Neural crest cell (in vitro differentiated cells): ENCODE results near the gene KXD1. TPM values are rescaled to one million over a fixed set of nuclear protein-coding genes. Genes with fewer than 3 reads are reported as not detected.
"Not testable (repeated sequence)": the region's sequence is repeated elsewhere in the genome, so short reads cannot be mapped to it uniquely, and the experiment has no call there.

Source experiments
- DNase-seq: peaks from one replicate; pipeline ENCODE4 v3.0.0; 2021; ENCODE audit warnings: low read depth, mixed read lengths, low spot score
- H3K27ac Mint-ChIP-seq: one replicate; pipeline ENCODE4 v1.8.0; 2021; ENCODE audit warnings: mild to moderate bottlenecking, mixed read lengths; ENCODE audit not compliant: unreplicated experiment
- H3K27me3 Mint-ChIP-seq: 2 replicates; pipeline ENCODE4 v1.8.0; 2021; ENCODE audit warnings: low read depth, mild to moderate bottlenecking, mixed read lengths
- H3K36me3 Mint-ChIP-seq: 2 replicates; pipeline ENCODE4 v1.8.0; 2021; ENCODE audit warnings: low read depth, mild to moderate bottlenecking, mixed read lengths
- H3K4me1 Mint-ChIP-seq: 2 replicates; pipeline ENCODE4 v1.8.0; 2021; ENCODE audit warnings: mixed read lengths
- H3K4me3 Mint-ChIP-seq: one replicate; pipeline ENCODE4 v1.8.0; 2021; ENCODE audit warnings: mild to moderate bottlenecking, mixed read lengths
- H3K9me3 Mint-ChIP-seq: 2 replicates; pipeline ENCODE4 v1.8.0; 2021; ENCODE audit warnings: mixed read lengths
- total RNA-seq: library from RNA; stranded (reverse); gene quantifications from 2 replicates; pipeline ENCODE4 v1.2.1, GENCODE V29; 2021
- TF ChIP-seq, protein P1 (sequence below): fragments of 200-600 bp; sonication (generic); conservative IDR thresholded peaks from 2 replicates; pipeline ENCODE4 v1.5.0; 2021; ENCODE audit warnings: antibody characterized with exemption, mild to moderate bottlenecking

The KXD1 gene
- total RNA-seq, 1 donor from 2014 or later: 88.5 TPM

DNA sequence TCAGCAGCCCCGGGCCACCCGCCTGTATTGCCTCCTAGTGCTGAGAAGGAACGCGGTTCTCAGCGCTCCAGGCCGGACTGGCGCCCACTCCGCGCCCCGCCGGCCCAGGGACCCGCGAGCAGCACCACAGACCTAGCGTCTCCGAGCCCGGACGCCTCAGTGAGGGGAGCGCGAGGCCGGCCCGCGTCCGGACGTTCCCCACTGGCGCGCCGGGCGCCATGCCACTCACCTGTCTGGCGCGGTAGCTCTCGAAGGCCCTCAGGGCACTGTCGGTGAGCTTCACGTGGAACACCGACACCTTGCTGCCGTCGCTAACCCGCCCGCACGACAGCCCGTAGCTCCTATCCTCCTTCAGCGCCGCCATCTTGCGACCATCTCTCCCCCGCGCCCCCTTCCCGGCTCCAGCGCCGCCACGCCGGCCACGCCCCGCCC is 36.0 kb upstream of the KXD1 start, which contains the start of gene ELL:
ELL (minus strand) TSS at position 379 of the 432 bp plus-strand sequence; CDS start at position 364, 15 bp downstream.
- Mint-ChIP-seq H3K9me3 (no peaks in the 10 kb centered on the region), H3K27ac (peak within 1 kb of the TSS; percentile 93), H3K4me3 (peak within 1 kb of the TSS; percentile 98), H3K4me1 (peaks cover 21% of the 10 kb centered on the region), H3K27me3 (no peaks in the 10 kb centered on the region), H3K36me3 (no peaks in the 10 kb centered on the region)
- TF ChIP-seq, protein P1, sequence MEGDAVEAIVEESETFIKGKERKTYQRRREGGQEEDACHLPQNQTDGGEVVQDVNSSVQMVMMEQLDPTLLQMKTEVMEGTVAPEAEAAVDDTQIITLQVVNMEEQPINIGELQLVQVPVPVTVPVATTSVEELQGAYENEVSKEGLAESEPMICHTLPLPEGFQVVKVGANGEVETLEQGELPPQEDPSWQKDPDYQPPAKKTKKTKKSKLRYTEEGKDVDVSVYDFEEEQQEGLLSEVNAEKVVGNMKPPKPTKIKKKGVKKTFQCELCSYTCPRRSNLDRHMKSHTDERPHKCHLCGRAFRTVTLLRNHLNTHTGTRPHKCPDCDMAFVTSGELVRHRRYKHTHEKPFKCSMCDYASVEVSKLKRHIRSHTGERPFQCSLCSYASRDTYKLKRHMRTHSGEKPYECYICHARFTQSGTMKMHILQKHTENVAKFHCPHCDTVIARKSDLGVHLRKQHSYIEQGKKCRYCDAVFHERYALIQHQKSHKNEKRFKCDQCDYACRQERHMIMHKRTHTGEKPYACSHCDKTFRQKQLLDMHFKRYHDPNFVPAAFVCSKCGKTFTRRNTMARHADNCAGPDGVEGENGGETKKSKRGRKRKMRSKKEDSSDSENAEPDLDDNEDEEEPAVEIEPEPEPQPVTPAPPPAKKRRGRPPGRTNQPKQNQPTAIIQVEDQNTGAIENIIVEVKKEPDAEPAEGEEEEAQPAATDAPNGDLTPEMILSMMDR: no peak
- no peak for DNase-seq

DNA sequence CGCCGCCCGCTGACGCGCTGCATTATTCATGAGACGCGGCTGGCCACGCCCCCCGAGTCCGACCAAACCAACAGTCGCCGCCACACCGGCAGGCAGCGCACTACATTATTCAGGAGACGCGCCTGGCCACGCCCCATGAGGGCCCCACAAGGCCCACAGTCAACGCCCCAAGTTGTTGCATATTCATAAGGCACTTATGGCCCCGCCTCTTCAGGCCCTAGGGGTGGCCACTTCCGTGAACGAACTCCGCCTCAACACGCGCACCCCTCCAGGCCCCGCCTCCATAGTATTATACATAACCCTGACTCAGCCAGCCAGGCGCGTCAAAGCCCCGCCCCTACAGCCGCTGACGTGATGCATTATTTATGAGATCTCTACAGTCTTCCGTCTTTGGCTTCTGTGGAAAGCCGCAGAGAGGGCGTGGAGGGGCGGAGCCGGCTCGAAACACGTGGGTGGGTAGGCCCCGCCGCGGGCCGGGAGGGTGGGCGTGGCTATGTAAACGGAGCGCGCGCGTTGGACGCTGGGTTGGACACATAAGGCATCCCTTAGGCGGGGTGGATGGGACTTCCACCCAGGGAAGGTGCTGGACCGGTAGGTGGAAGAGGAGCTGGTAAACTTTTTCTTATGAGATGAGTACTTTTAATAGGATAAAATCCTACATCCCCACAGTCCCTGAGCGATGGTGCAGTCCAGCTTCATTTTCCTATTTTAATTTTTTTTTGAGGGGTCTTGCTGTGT is 35.4 kb upstream of the KXD1 start:
- TF ChIP-seq, protein P1: no peak
- peak; percentile 100 for DNase-seq
- H3K4me3 Mint-ChIP-seq: peak overlapping the region; percentile 98
- no peaks in the 10 kb centered on the region for H3K9me3 Mint-ChIP-seq
- H3K27me3 Mint-ChIP-seq: no peaks in the 10 kb centered on the region
- H3K27ac Mint-ChIP-seq: peak overlapping the region; percentile 93
- peaks cover 21% of the 10 kb centered on the region for H3K4me1 Mint-ChIP-seq
- no peaks in the 10 kb centered on the region for H3K36me3 Mint-ChIP-seq

DNA sequence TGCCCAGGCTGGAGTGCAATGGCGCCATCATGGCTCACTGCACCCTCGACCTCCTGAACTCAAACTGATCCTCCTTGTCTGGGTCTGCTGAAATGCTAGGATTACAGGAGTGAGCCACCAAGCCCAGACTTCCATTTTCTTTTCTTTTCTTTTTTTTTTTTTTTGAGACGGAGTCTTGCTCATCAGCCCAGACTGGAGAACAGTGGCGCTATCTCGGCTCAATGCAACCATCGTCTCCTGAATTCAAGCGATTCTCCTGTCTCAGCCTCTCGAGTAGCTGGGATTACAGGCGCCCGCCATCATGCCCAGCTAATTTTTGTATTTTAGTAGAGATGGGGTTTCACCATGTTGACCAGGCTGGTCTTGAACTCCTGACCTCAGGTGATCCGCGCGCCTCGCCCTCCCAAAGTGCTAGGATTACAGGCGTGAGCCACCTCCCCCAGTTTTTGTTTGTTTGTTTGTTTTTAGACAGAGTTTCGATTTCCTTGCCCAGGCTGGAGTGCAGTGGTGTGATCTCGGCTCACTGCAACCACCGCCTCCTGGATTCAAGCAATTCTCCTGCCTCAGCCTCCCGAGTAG is 34.7 kb upstream of the KXD1 start:
- H3K27me3 Mint-ChIP-seq, H3K36me3 Mint-ChIP-seq, H3K27ac Mint-ChIP-seq, H3K9me3 Mint-ChIP-seq, DNase-seq: not testable (repeated sequence)
- Mint-ChIP-seq H3K4me1 (peaks cover 21% of the 10 kb centered on the region), H3K4me3 (peak overlapping the region; percentile 98)

DNA sequence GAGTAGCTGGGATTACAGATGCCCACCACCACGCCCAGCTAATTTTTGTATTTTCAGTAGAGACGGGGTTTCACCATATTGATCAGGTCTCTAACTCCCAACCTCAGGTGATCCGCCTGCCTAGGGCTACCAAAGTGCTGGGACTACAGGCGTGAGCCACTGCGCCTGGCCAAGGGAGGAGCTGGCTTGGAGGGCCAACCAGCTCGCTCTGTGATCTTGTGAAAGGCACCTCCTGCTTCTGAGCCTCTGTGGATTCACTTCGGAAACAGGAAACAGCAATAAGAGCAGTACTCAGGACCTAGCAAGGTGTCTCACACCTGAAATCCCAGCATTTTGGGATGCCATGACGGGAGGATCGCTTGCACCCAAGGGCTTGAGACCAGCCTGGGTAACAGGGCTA is 33.8 kb upstream of the KXD1 start:
- TF ChIP-seq, protein P1: no peak
- DNase-seq: no peak
- Mint-ChIP-seq H3K4me1 (peaks cover 21% of the 10 kb centered on the region), H3K27me3 (no peaks in the 10 kb centered on the region), H3K9me3 (no peaks in the 10 kb centered on the region), H3K36me3 (no peaks in the 10 kb centered on the region), H3K4me3 (no peak overlapping the region), H3K27ac (peak overlapping the region; percentile 71)

DNA sequence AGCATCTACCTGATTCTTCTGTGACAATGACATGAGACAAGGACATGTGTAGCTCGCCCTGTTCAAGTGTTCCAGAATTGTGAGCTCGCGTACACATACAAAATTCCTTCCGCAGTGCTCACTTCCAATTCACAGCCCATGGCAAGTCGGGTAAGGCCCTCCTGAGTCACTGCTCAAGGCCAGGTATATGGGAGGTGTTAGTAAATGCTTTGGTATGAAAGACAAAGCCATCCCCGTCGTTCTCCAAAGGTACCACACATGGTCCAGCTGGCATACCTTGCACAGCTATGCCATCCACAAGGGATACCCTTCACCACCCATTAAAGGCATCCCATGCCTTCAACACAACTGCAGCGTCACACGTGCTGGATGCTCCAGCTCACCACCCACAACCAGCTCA is 31.4 kb upstream of the KXD1 start:
- H3K27me3 Mint-ChIP-seq: no peaks in the 10 kb centered on the region
- H3K4me1 Mint-ChIP-seq: peaks cover 9% of the 10 kb centered on the region
- no peaks in the 10 kb centered on the region for H3K9me3 Mint-ChIP-seq
- no peak for DNase-seq
- peak overlapping the region; percentile 34 for H3K4me3 Mint-ChIP-seq
- no peak overlapping the region for H3K27ac Mint-ChIP-seq
- TF ChIP-seq, protein P1: no peak
- no peaks in the 10 kb centered on the region for H3K36me3 Mint-ChIP-seq

DNA sequence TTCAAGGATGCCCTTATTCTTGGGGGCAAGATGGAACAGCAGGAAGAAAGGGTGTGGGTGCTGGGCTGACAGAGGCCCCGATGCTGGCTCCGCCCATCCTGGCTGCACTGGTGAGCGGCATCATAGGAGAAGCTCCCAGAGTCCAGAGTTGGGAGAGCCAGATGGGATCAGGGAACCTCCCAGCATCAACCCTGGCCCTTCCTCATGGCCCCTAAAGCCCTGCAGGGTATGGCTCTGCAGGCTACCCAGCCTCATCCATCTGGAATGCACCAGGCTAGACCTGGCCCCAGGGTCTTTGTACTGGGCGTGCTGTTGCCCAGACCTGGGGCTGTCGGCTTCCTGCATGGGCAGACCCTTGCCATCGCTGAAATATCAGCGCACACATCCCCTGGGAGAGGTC is 27.9 kb upstream of the KXD1 start:
- Mint-ChIP-seq H3K9me3 (no peaks in the 10 kb centered on the region), H3K27me3 (no peaks in the 10 kb centered on the region), H3K4me3 (no peak overlapping the region), H3K27ac (no peak overlapping the region), H3K36me3 (no peaks in the 10 kb centered on the region), H3K4me1 (no peaks in the 10 kb centered on the region)
- no peak for DNase-seq
- TF ChIP-seq, protein P1: no peak
